Cardiac fibroblast (primary cell): ENCODE data around the gene METRNL.

Experiments
- DNase-seq, 2 donors: peaks; one replicate each; pipeline versions ENCODE4 v3.0.0 to v3.0.0-alpha.2; 2010; ENCODE audit warnings: low read depth in 2 of 2
- H3K4me3 ChIP-seq, 2 donors: replicated peaks in 1 of 2; 1 replicate in 1 of 2; 2 replicates in 1 of 2; pipeline ENCODE4 v1.5.1; 2011; ENCODE audit warnings: low read depth in 2 of 2, low read length in 2 of 2, mild to moderate bottlenecking in 2 of 2, moderate library complexity in 1 of 2
- CTCF ChIP-seq: IDR thresholded peaks from one replicate; pipeline ENCODE4 v1.5.1; 2011; ENCODE audit warnings: low read depth, mild to moderate bottlenecking, low read length, inconsistent platforms

The METRNL gene

GRCh38 chr17:83124871-83125514 lies 45.6 kb downstream of the METRNL start:
- TF ChIP-seq CTCF = no peak
- H3K4me3 ChIP-seq = no peak overlapping the region
- DNase-seq = no peak

GRCh38 chr17:83125515-83126274 lies 46.3 kb downstream of the METRNL start:
- no peak for TF ChIP-seq CTCF
- no peak for DNase-seq
- no peak overlapping the region for H3K4me3 ChIP-seq

GRCh38 chr17:83126275-83126811 lies 46.9 kb downstream of the METRNL start:
- TF ChIP-seq CTCF = no peak
- no peak for DNase-seq
- no peak overlapping the region for H3K4me3 ChIP-seq

- TF ChIP-seq CTCF = no peak
- no peak overlapping the region for H3K4me3 ChIP-seq
- DNase-seq = no peak
Measured at GRCh38 chr17:83127431-83128160, 48.2 kb downstream of the METRNL start.

- TF ChIP-seq CTCF = no peak
- DNase-seq = no peak
Measured at GRCh38 chr17:83128306-83129240, 49.2 kb downstream of the METRNL start.

GRCh38 chr17:83129676-83130075 lies 50.3 kb downstream of the METRNL start:
- TF ChIP-seq CTCF = no peak
- no peak for DNase-seq
- no peak overlapping the region for H3K4me3 ChIP-seq

More at GRCh38 chr17:83128306-83129240, 49.2 kb downstream of the METRNL start:
- H3K4me3 ChIP-seq = no peak overlapping the region
